Glutamatergic neuron (in vitro differentiated cells): ENCODE results near the gene C6orf52. TPM values are rescaled to one million over a fixed set of nuclear protein-coding genes. Genes with fewer than 3 reads are reported as not detected.
A peak's percentile ranks its signal among the peaks of the same experiment; 100 is the strongest.

Experiments used
- DNase-seq: peaks from one replicate; pipeline ENCODE4 v3.0.0; 2022
- H3K27ac Mint-ChIP-seq: one replicate; pipeline ENCODE4 v1.8.0; 2020; ENCODE audit warnings: mild to moderate bottlenecking, mixed read lengths, inconsistent platforms; ENCODE audit not compliant: unreplicated experiment
- H3K27me3 Mint-ChIP-seq: one replicate; pipeline ENCODE4 v1.8.0; 2020; ENCODE audit warnings: mild to moderate bottlenecking, moderate library complexity, mixed read lengths, inconsistent platforms; ENCODE audit not compliant: unreplicated experiment
- H3K36me3 Mint-ChIP-seq: one replicate; pipeline ENCODE4 v1.8.0; 2020; ENCODE audit warnings: mild to moderate bottlenecking, mixed read lengths, inconsistent platforms; ENCODE audit not compliant: unreplicated experiment
- H3K4me1 Mint-ChIP-seq: one replicate; pipeline ENCODE4 v1.8.0; 2020; ENCODE audit warnings: mild to moderate bottlenecking, low read depth, mixed read lengths, inconsistent platforms; ENCODE audit not compliant: unreplicated experiment
- H3K4me3 Mint-ChIP-seq: one replicate; pipeline ENCODE4 v1.8.0; 2020; ENCODE audit warnings: mild to moderate bottlenecking, mixed read lengths, inconsistent platforms; ENCODE audit not compliant: unreplicated experiment
- H3K9me3 Mint-ChIP-seq: one replicate; pipeline ENCODE4 v1.8.0; 2020; ENCODE audit warnings: mild to moderate bottlenecking, moderate library complexity, mixed read lengths, inconsistent platforms; ENCODE audit not compliant: unreplicated experiment
- total RNA-seq: library from RNA; stranded (reverse); fragmentation: NEBNext Ultra II Directional; extraction: Animal tissue kit (Norgen Biotek cat#: 25700); gene quantifications from one replicate; pipeline ENCODE4 v1.2.1, GENCODE V29; 2021; ENCODE audit not compliant: unreplicated experiment
- TF ChIP-seq, protein P1 (sequence below): fragments of 200-600 bp; sonication (generic); IDR thresholded peaks from one replicate; pipeline ENCODE4 v1.5.0; 2021; ENCODE audit not compliant: partially characterized antibody, unreplicated experiment

C6orf52 gene
- total RNA-seq, 1 donor from 2014 or later, result 4.1 TPM

DNA sequence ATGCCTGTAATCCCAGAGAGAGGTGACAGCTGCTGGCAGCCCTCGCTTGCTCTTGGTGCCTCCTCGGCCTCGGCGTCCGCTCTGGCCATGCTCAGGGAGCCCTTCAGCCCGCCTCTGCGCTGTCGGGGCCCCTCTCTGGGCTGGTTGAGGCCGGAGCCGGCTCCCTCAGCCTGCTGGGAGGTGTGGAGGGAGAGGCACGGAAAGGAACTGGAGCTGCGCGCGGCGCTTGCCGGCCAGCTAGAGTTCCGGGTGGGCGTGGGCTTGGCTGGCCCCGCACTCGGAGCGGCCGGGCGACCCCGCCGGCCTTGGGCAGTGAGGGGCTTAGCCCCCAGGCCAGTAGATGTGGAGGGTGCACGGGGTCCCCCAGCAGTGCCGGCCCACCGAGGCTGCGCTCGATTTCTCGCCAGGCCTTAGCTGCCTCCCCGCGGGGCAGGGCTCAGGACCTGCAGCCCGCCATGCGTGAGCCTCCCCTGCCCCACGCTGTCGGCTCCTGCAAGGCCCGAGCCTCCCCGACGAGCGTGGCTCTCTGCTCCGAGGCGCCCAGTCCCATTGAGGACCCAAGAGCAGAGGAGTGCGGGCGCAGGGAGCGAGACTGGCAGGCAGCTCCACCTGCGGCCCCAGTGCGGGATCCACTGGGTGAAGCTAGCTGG, 34.6 kb downstream of the C6orf52 start:
- H3K36me3 Mint-ChIP-seq, result peaks cover 8% of the 10 kb centered on the region
- TF ChIP-seq, protein P1, sequence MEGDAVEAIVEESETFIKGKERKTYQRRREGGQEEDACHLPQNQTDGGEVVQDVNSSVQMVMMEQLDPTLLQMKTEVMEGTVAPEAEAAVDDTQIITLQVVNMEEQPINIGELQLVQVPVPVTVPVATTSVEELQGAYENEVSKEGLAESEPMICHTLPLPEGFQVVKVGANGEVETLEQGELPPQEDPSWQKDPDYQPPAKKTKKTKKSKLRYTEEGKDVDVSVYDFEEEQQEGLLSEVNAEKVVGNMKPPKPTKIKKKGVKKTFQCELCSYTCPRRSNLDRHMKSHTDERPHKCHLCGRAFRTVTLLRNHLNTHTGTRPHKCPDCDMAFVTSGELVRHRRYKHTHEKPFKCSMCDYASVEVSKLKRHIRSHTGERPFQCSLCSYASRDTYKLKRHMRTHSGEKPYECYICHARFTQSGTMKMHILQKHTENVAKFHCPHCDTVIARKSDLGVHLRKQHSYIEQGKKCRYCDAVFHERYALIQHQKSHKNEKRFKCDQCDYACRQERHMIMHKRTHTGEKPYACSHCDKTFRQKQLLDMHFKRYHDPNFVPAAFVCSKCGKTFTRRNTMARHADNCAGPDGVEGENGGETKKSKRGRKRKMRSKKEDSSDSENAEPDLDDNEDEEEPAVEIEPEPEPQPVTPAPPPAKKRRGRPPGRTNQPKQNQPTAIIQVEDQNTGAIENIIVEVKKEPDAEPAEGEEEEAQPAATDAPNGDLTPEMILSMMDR, result no peak
- H3K27ac Mint-ChIP-seq, result no peak overlapping the region
- peaks cover 2% of the 10 kb centered on the region for H3K27me3 Mint-ChIP-seq
- H3K9me3 Mint-ChIP-seq, result peaks cover 2% of the 10 kb centered on the region
- H3K4me3 Mint-ChIP-seq, result peak overlapping the region; percentile 81
- H3K4me1 Mint-ChIP-seq, result no peaks in the 10 kb centered on the region
- DNase-seq, result peak; percentile 64

DNA sequence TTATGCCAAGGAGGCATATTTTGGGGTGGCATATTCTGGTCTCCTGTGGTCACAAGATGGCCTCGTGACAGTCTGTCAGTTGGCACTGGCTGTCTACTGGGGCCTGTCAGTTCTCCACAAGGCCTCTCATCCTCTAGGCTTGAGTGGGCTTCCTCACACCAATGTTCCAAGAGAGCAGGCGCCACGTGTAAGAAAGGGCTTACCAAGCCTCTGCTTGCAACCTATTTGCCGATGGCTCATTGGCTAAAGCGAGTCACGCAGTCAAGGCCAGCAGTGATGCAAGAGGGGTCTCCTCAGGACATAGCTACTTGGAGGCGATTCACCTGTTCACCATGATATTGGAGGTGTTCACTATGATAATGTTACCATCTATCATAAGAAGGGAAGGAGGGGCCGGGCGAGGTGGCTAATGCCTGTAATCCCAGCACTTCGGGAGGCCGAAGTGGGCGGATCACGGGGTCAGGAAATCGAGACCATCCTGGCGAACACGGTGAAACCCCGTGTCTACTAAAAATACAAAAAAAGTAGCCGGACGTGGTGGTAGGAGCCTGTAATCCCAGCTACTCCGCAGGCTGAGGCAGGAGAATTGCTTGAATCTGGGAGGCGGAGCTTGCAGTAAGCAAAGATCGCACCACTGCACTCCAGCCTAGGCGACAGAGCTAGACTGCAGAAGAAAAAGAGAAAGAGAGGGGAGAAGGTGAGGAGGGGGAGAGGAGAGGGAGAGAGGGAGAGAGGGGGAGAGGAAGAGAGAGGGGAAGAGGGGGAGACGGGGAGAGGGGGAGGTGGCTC, 35.3 kb downstream of the C6orf52 start:
- Mint-ChIP-seq H3K9me3 (peaks cover 2% of the 10 kb centered on the region), H3K27ac (no peak overlapping the region), H3K36me3 (peaks cover 1% of the 10 kb centered on the region), H3K4me1 (no peaks in the 10 kb centered on the region), H3K27me3 (peaks cover 2% of the 10 kb centered on the region), H3K4me3 (peak overlapping the region; percentile 68)
- DNase-seq, result no peak
- TF ChIP-seq, protein P1, result no peak

DNA sequence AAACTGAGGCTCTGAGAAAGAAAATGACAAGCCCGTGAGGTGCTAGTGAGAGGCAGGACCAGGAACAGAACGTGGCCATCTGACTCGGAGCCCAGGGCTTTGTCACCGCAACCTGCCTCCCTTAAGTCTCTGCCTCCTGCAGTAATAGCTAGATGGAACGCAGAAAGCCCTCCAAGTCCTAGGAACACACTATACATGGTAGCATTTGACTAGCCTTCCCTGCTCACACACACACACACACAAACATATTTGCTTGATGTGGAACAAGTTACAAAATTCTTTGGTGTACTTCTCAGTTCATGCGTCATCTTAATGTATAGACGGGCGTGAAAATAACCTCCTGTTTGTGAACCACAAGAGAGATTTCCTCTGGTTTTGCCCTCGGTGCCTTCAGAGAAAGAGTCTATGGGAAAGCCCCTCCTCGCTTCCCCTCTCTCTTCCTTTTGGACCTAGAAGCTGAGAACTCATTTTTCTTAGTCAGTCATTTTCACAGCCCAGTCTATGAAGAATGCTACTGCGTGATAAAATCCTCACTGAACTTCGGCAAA, 38.8 kb downstream of the C6orf52 start:
- Mint-ChIP-seq H3K27me3 (no peaks in the 10 kb centered on the region), H3K27ac (no peak overlapping the region), H3K4me3 (no peak overlapping the region), H3K9me3 (peaks cover 4% of the 10 kb centered on the region), H3K4me1 (no peaks in the 10 kb centered on the region), H3K36me3 (no peaks in the 10 kb centered on the region)
- TF ChIP-seq, protein P1, result no peak
- no peak for DNase-seq

DNA sequence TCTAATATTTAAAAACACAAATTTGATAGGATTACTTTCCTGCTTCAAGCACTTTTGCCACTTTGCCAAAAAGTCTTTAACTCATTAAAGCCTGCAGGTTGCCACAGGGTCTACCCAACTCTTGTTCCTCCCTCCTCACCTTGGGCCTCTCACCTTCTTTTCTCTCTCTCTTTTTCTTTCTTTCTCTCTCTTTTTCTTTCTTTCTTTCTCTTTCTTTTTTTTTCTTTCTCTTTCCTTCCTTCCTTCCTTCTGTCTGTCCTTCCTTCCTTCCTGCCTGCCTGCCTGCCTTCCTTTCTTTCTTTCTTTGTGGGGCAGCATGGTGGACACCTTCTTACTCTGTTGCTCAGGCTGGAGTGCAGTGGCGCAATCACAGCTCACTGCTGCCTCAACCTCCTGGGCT, 50.2 kb downstream of the C6orf52 start:
- H3K27ac Mint-ChIP-seq, result no peak overlapping the region
- TF ChIP-seq, protein P1, result no peak
- DNase-seq, result no peak
- no peak overlapping the region for H3K4me3 Mint-ChIP-seq
- no peaks in the 10 kb centered on the region for H3K27me3 Mint-ChIP-seq
- no peaks in the 10 kb centered on the region for H3K36me3 Mint-ChIP-seq
- H3K9me3 Mint-ChIP-seq, result no peaks in the 10 kb centered on the region
- no peaks in the 10 kb centered on the region for H3K4me1 Mint-ChIP-seq
